ENCODE measurements around the gene PMPCA.

DNA sequence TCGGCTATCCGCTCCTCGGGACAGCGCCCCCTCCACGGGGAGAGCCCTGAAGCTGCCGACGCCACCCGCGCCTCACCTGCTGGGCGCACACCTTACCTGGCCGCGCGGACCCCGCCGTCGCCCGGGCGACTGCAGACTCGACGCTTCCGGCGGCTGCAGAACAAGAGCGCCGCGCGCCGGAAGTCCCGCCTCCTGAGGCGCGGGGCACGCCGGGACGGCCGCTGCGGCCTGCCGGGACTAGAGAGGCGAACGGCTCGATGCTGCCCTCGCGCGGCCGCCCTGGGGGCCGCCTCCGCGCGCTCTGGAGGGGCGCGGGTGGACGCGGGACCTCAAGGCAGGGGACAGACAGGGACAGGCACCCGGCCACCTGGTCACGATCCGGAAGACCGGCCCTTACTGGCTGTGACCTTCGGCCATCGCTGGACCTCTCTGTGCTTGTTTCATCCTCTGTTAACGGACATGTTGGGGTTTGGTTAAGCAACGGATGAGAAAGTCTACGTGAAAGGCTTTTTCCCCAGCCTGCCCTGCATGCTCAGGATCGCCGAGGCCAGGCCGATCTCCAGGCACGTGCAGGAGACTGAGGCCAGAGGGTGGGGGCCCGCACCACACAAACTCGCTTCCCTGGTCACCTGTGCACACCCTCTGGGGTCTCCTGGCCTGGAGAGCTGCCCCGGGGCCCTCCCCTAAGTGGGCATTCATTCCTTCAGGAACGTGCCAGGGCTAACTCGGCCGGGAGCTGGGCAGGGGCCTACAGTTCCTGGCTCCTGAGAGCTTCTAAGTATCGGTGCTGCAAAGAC is 10.2 kb upstream of the PMPCA start, which contains the start of gene SNAPC4:
- TF ChIP-seq, protein P1, sequence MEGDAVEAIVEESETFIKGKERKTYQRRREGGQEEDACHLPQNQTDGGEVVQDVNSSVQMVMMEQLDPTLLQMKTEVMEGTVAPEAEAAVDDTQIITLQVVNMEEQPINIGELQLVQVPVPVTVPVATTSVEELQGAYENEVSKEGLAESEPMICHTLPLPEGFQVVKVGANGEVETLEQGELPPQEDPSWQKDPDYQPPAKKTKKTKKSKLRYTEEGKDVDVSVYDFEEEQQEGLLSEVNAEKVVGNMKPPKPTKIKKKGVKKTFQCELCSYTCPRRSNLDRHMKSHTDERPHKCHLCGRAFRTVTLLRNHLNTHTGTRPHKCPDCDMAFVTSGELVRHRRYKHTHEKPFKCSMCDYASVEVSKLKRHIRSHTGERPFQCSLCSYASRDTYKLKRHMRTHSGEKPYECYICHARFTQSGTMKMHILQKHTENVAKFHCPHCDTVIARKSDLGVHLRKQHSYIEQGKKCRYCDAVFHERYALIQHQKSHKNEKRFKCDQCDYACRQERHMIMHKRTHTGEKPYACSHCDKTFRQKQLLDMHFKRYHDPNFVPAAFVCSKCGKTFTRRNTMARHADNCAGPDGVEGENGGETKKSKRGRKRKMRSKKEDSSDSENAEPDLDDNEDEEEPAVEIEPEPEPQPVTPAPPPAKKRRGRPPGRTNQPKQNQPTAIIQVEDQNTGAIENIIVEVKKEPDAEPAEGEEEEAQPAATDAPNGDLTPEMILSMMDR (IDR thresholded peaks at IDR 0.05 in 4 of 5, conservative IDR thresholded peaks at IDR 0.05 in 1 of 5) = peak; percentile 84 to 98 (median 91)
- peak; percentile 60 to 64 for TF ChIP-seq POLR2A (IDR thresholded peaks at IDR 0.05)

All from gastrocnemius medialis (tissue), 4 donors.